ENCODE data around the gene MACROD2.
"Not testable (repeated sequence)": the region's sequence is repeated elsewhere in the genome, so short reads cannot be mapped to it uniquely, and the experiment has no call there.

MACROD2 gene

DNA sequence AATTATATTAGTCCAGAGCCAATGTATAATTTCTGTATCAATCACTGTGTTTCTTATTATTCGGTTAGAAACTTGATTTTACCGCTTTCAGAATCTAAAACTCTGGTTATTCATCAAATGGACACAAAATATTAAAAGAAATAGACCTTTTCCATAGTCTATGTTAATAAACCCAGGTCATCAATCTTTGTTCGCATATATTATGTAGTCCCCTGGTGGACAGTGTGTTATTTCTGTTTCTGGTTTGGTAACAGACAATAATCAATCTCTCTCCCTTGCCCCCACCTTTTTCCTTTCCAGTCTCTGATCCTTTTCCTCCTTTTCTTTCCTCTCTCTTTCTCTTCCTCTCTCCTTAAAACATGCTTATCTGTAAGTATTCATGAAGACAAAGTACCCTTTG is 203.1 kb downstream of the MACROD2 start:
- peaks cover under 1 to 9% (median 5%) of the 10 kb centered on the region in 11 experiments; a peak in 17 of 22 replicates for H3K9me3 ChIP-seq (replicated peaks in 1 of 11)
- no peaks in the 10 kb centered on the region for H3K4me1 ChIP-seq
- no peak overlapping the region for H3K9ac ChIP-seq
- H3K27ac ChIP-seq = no peak overlapping the region
- H3K27me3 ChIP-seq = no peaks in the 10 kb centered on the region
- H3K36me3 ChIP-seq = no peaks in the 10 kb centered on the region
- no peak overlapping the region for H3K4me2 ChIP-seq
- no peaks in the 10 kb centered on the region for H4K20me1 ChIP-seq
- TF ChIP-seq Cebpa-rat (IDR thresholded peaks at IDR 0.05) = no peak
- no peak overlapping the region for H3K4me3 ChIP-seq

DNA sequence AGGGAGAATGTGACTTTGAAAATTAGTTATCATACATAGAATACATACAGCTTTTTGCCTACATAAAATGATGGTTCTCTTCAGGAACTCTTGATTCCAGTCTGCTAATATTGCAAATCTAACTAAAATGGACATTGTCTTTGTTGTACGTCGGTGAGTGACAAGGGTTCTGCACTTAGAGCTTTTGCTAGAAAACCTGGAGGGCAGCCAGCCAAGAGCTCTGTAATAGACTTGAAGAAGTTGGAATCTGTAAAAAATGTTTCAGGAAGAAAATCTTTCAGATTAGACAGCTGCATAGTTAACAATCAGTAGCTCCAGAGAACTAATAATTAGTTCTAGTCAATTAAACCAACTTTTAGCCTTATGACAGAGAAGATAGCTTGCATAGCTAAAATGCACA is 203.8 kb downstream of the MACROD2 start:
- Histone ChIP-seq H3K4me1 (no peaks in the 10 kb centered on the region), H3K4me3 (no peak overlapping the region), H3K9me3 (replicated peaks in 1 of 11) (peaks cover 4 to 16% (median 11%) of the 10 kb centered on the region in 11 experiments; a peak in 17 of 22 replicates), H3K9ac (no peak overlapping the region), H4K20me1 (no peaks in the 10 kb centered on the region), H3K4me2 (no peak overlapping the region), H3K27me3 (no peaks in the 10 kb centered on the region), H3K36me3 (no peaks in the 10 kb centered on the region), H3K27ac (no peak overlapping the region)
- no peak for TF ChIP-seq Cebpa-rat (IDR thresholded peaks at IDR 0.05)

DNA sequence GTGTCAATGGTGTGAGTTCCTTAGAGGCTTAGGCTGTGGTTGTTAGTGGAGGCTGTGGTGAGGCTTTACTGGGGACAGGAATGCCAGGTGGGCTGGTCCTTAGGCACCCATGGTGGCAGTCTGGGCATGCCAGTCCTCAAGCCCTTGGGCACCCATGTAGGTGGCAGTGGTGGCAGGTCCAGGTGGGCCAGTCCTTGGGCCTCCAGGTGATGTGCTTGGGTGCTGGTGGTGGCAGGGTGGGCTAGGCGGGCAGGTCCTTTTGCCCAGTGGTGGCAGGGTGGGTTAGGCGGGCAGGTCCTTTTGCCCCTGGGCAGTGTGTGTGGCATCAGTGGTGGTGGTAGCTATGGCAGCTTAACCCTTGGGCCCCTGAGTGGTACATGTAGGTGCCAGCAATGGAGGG is 208.3 kb downstream of the MACROD2 start:
- H3K4me1 ChIP-seq = no peaks in the 10 kb centered on the region
- peaks cover 4 to 20% (median 12%) of the 10 kb centered on the region in 11 experiments; a peak in 17 of 22 replicates for H3K9me3 ChIP-seq (replicated peaks in 1 of 11)
- no peak overlapping the region for H3K27ac ChIP-seq
- H4K20me1 ChIP-seq = no peaks in the 10 kb centered on the region
- TF ChIP-seq Cebpa-rat (IDR thresholded peaks at IDR 0.05) = no peak
- H3K4me3 ChIP-seq = no peak overlapping the region
- H3K36me3 ChIP-seq = no peaks in the 10 kb centered on the region
- H3K27me3 ChIP-seq = no peaks in the 10 kb centered on the region
- no peak overlapping the region for H3K9ac ChIP-seq
- no peak overlapping the region for H3K4me2 ChIP-seq

DNA sequence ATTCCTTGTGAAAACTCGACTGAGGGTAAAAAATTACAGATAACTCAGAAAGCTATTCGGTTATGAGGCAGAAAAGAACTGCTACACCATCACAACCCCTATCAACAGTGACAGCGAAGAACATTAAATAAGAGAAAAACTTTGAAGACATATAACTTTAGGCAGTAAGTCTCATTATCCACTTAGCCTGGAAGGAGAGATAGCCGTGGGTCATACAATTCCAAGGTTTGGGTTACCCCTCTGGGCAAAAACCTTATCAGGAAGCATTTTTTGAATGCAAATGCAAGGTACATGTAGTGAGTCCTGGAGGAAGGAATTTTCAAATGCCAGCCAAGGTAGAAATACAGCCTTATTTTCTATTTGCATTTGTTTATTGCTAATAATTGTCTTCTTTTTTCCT is 212.3 kb downstream of the MACROD2 start:
- no peak for TF ChIP-seq Cebpa-rat (IDR thresholded peaks at IDR 0.05)

DNA sequence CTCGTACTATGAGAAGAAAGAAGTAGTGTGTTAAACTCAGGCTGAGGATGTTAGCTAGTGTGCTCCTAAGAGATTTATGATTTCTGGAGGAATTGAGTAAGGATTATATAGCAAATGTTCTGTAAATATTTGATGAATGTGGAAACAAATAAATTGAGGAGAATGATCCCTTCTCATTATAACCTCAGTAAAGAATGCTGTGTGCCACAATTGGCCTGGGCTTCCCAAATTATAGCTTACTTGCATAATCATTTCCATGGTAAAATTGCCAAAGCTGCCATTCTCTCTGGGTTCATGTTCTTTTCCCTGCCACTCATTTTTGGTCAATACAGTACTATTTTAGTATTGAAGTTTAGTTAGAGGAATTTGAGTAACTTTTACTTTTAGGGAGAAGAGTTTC is 213.6 kb downstream of the MACROD2 start:
- Histone ChIP-seq H3K27ac (no peak overlapping the region), H3K4me3 (no peak overlapping the region), H4K20me1 (no peaks in the 10 kb centered on the region), H3K36me3 (no peaks in the 10 kb centered on the region), H3K4me1 (no peaks in the 10 kb centered on the region), H3K9me3 (replicated peaks in 1 of 11) (peaks cover 0 to 6% (median 1%) of the 10 kb centered on the region in 11 experiments; a peak in 13 of 22 replicates), H3K9ac (no peak overlapping the region), H3K27me3 (no peaks in the 10 kb centered on the region), H3K4me2 (no peak overlapping the region)
- no peak for TF ChIP-seq Cebpa-rat (IDR thresholded peaks at IDR 0.05)

More for the DNA sequence above, 212.3 kb downstream of the MACROD2 start:
- Histone ChIP-seq H3K4me3 (no peak overlapping the region), H3K9ac (no peak overlapping the region), H4K20me1 (no peaks in the 10 kb centered on the region), H3K4me2 (no peak overlapping the region), H3K9me3 (replicated peaks in 1 of 11) (peaks cover 4 to 19% (median 12%) of the 10 kb centered on the region in 11 experiments; a peak in 17 of 22 replicates), H3K4me1 (no peaks in the 10 kb centered on the region), H3K27me3 (no peaks in the 10 kb centered on the region), H3K27ac (no peak overlapping the region), H3K36me3 (no peaks in the 10 kb centered on the region)

DNA sequence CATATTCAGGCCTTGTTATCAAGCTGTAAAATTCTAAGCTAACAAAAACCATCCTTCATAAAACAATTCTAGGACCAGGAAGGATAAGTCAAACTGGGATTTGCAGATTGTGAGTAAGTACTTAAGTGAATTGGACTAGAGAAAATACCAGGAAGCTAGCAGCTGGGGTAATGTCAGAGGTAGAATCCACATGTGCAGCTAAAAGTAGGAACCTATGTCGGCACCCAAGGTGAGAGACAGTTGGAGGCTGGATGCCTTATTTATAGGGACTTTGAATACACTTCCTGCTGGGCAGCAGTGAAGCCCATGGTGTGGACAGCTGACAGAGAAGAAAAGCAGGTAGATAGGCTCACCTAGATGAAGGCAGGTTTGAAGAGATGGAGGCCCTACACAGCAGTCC is 214.8 kb downstream of the MACROD2 start:
- H3K4me2 ChIP-seq = no peak overlapping the region
- TF ChIP-seq Cebpa-rat (IDR thresholded peaks at IDR 0.05) = no peak
- H4K20me1 ChIP-seq = no peaks in the 10 kb centered on the region

DNA sequence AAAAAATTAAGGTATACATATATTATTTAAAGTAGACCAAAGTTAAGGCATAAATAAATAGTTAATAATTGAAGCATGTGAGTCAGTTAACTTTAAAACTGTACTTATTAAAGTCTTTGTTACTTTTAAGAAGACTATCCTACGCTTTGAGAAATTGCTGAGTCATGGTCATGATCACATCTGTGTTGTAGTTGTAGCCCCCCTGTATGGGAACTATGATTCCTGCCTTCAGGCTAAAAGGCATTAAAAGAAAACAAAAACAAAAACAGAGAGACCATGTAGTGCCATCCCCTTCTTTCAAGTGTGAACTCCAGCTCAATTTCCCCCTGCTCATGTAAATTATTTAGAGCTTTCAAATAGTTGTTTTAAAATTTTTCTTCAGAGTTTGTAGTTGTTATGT is 218.7 kb downstream of the MACROD2 start:
- no peaks in the 10 kb centered on the region for H3K27me3 ChIP-seq
- no peaks in the 10 kb centered on the region for H3K36me3 ChIP-seq
- H4K20me1 ChIP-seq = no peaks in the 10 kb centered on the region
- no peak overlapping the region for H3K9ac ChIP-seq
- H3K4me3 ChIP-seq = no peak overlapping the region
- no peaks in the 10 kb centered on the region for H3K4me1 ChIP-seq
- H3K4me2 ChIP-seq = no peak overlapping the region
- H3K9me3 ChIP-seq (replicated peaks in 1 of 11) = no peaks in the 10 kb centered on the region
- no peak for TF ChIP-seq Cebpa-rat (IDR thresholded peaks at IDR 0.05)
- no peak overlapping the region for H3K27ac ChIP-seq

More for the DNA sequence above, 214.8 kb downstream of the MACROD2 start:
- H3K27ac ChIP-seq = no peak overlapping the region
- no peak overlapping the region for H3K9ac ChIP-seq
- H3K9me3 ChIP-seq (replicated peaks in 1 of 11) = no peaks in the 10 kb centered on the region
- no peaks in the 10 kb centered on the region for H3K36me3 ChIP-seq
- no peak overlapping the region for H3K4me3 ChIP-seq
- H3K27me3 ChIP-seq = no peaks in the 10 kb centered on the region
- H3K4me1 ChIP-seq = no peaks in the 10 kb centered on the region

DNA sequence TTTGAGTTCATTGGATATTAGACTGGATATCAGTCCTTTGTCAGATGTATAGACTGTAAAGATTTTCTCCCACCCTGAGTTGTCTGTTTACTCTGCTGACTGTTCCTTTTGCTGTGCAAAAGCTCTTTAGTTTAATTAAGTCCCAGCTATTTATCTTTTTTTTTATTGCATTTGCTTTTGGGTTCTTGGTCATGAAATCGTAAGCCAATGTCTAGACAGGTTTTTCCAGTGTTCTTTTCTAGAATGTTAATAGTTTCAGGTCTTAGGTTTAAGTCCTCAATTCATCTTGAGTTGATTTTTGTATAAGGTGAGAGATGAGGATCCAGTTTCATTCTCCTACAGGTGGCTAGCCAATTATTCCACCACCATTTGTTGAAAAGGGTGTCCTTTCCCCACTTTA is 220.6 kb downstream of the MACROD2 start:
- H3K4me1 ChIP-seq; H3K9ac ChIP-seq; H3K36me3 ChIP-seq; H3K27ac ChIP-seq; H3K4me2 ChIP-seq; H3K4me3 ChIP-seq; H3K27me3 ChIP-seq; H4K20me1 ChIP-seq; H3K9me3 ChIP-seq (replicated peaks in 1 of 11): not testable (repeated sequence)

DNA sequence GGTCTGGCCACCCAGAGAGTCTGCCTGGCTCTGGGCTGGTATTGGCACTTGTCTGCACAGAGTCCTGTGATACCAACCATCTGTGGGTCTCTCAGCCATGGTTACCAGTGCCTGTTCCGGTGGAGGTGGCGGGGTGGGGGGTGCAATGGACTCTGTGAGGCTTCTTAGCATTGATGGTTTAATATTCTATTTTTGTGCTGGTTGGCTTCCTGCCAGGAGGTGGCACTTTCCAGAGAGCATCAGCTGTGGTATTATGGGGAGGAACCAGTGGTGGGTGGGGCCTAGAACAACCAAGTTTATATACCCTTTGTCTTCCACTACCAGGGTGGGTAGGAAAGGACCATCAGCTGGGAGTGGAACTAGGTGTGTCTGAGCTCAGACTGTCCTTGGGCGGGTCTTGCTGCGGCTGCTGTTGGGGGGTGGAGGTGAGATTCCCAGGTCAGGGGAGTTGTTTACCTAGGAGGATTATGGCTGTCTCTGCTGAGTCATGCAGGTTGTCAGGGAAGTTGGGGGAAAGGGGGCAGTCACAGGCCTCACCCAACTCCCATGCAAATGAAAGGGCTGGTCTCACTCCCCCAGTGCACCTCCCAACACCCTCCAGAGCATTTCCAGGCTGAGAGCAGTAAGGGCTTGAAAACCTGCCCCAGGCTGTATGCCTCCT is 224.6 kb downstream of the MACROD2 start:
- no peaks in the 10 kb centered on the region for H3K9me3 ChIP-seq (replicated peaks in 1 of 11)
- peaks cover 0 to 8% (median 0%) of the 10 kb centered on the region in 10 experiments; a peak in 4 of 20 replicates for H3K4me1 ChIP-seq

DNA sequence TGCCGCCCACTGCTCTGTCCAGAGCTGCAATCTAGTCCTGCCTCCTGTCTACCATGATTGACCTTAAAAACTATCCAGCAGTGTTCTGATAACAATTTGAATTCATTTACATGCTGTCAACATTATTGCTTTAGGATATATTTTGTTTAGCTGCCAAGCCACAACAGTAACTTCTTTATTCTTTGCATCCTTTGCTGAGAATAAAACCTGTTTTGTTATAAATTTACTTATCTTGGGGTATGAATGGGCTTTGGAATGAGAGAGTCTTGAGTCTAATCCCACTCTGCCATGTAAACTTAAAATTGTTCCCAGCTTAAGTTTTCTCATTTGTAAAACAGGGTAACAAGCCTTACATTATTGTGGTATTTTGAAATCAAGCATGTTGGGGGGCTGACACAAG is 225.7 kb downstream of the MACROD2 start:
- Histone ChIP-seq H3K27me3 (no peaks in the 10 kb centered on the region), H3K36me3 (no peaks in the 10 kb centered on the region), H3K4me3 (no peak overlapping the region), H3K4me1 (peaks cover 0 to 8% (median 0%) of the 10 kb centered on the region in 10 experiments; a peak in 4 of 20 replicates), H3K9ac (no peak overlapping the region), H4K20me1 (no peaks in the 10 kb centered on the region), H3K27ac (no peak overlapping the region), H3K4me2 (no peak overlapping the region), H3K9me3 (replicated peaks in 1 of 11) (peaks cover 0 to 1% (median 0%) of the 10 kb centered on the region in 11 experiments; a peak in 3 of 22 replicates)
- TF ChIP-seq Cebpa-rat (IDR thresholded peaks at IDR 0.05) = no peak

More for the DNA sequence above, 224.6 kb downstream of the MACROD2 start:
- H3K27me3 ChIP-seq = no peaks in the 10 kb centered on the region
- TF ChIP-seq Cebpa-rat (IDR thresholded peaks at IDR 0.05) = no peak
- H3K27ac ChIP-seq = no peak overlapping the region
- no peak overlapping the region for H3K9ac ChIP-seq
- no peak overlapping the region for H3K4me3 ChIP-seq
- H3K4me2 ChIP-seq = peak overlapping the region in 6 of 11 experiments; percentile 3 to 21 (median 16); a peak in 2 of 22 replicates
- no peaks in the 10 kb centered on the region for H4K20me1 ChIP-seq
- no peaks in the 10 kb centered on the region for H3K36me3 ChIP-seq

All from BLaER1 treated with 17β-estradiol and CSF1 and Interleukin-3, amounts not matched to agents 10 nM and 100 nM (cell line).